GM21528 (cell line): ENCODE results near the gene RASGRP2.

ENCODE experiments used
- ATAC-seq: cut with Tn5 transposase; IDR thresholded peaks from one replicate; pipeline ENCODE4 v1.9.1; 2021; ENCODE audit warnings: mild to moderate bottlenecking, moderate library complexity; ENCODE audit not compliant: unreplicated experiment, low FRiP score

RASGRP2 gene

DNA sequence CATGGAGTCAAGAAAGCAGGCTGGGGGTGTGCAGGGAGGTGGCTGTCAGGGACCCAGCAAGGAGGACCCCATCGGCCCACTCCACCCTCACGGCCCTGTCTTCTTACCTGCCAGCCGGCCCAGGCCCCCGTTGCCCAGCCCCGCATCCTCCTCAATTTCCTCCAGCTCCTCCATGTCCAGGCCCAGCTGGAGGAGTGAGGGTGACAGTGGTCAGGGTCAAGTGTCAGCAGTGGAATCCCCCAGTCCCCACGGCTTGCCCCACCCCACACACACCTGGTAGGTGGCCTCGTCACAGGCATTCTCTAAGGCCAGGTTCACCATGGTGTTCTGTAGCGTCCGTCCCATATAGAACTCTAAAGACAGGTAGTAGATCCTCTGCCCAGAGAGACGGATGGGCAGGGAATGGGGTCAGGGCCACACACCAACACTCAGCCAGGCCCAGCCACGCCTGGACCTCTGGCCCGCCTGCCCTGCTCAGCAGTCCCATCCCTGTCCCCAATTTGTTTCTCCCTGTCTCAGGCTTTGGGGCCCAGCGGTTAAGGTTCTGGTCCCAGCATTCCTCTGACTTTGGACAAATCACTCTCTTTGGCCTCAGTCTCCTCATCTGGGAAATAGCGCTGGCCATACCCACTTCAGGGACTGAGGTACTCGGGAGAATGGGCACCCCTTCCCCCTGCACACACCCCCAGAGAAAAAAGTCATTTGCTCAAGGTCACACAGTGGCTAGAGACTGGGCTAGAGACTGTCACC, 14.6 kb upstream of the RASGRP2 start:
- ATAC-seq = no peak

DNA sequence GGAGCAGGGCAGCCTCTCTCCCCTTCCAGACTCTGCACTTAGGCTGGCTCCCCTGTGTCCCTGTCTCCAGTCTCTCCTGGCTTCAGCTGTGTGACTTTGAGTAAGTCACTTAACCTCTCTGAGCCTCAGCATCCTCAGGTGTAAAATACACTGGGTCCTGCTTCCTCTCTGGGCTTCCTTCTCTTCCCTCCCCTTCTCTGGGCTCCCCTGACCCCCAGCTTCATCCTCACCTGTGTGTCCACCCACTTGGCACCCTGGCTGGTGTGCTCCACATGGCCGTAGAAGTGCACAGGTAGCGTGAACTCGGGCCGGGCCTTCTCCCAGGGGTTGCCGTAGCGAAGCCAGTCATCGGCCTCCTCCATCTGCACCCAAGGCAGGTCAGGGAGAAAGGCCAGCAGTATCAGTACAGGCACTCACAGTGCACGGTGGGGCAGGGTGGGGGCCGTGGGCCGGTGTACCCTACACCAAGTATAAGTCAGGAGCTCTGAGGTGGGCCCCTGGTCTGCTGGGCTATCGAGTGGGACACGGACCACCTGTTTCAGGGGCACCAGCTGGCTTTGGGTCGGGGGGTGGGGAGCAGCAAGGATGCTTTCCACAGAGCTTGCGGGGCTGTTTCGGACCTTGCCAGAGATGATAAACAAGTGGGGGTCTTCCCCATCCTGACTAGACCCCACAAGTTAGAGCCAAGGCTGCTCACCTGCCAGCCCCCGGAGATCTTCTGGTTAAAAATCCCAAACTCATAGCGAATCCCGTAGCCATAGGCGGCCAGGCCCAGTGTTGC, 13.8 kb upstream of the RASGRP2 start:
- ATAC-seq = no peak

DNA sequence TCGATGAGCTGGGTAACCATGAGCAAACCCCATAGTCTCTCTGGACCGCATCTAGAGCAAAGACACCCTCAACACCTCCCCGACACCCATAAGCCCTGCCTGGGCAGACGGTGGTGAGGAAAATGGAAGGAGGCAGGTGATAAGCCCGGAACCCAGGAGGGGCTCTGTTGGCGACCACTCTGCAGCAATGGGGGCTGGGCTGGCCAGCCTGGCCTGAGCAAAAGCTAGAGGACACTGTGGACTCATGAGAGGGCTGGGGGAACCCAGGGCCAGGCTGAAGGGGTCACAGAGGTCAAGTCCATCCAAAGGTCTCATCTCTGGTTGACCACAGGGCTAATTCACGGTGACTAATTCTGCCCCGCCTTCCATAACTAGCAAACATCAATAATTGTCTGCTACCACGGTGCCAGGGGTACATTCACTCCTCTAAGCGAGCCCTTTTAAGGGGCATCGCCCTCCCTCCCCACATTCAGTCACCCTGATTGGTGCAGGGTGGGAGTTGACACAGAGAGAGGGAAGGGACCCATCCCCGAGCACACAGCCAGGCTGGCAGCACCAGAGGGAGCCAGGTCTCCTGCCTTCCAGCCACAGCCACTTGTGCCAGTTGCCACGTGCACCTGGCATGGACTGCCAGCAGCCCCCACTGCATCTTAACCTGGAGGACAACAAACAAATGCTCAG, 11.9 kb upstream of the RASGRP2 start:
- no peak for ATAC-seq

DNA sequence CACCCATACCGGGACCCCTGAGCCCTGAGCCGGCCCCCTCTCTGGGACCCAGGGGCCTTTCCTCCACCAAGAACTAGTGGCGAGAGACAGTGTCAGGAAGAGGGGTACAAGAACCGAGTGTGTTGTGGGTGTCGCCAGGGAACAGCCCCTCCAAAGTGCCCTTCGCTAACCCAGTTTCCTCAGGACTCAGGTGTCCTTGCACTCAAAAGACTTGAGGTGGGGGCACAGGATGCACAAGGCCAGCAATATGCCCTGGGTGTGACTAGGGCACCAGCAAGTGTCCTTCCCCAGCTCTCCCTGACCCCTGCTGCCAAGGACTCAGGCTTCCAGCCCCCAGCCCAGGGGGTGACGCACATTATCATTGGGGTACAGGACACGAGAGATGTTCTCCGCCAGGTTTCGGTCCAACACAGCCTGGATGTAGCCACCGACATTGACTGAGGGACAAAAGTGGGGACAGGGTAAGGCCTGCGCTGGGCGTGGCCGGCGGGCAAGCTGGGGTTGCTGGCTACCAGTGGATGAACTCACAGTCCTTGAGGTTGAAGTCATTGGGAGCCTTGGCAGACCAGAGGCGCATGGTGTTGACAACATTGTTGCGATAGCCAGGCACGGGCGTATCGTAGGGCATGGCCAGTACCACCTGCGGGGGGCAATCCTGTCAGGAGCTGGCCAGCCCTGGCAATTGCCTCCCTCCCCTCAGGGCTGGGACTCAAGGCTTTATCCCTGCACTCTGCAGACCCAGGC, 11.1 kb upstream of the RASGRP2 start:
- ATAC-seq = no peak

DNA sequence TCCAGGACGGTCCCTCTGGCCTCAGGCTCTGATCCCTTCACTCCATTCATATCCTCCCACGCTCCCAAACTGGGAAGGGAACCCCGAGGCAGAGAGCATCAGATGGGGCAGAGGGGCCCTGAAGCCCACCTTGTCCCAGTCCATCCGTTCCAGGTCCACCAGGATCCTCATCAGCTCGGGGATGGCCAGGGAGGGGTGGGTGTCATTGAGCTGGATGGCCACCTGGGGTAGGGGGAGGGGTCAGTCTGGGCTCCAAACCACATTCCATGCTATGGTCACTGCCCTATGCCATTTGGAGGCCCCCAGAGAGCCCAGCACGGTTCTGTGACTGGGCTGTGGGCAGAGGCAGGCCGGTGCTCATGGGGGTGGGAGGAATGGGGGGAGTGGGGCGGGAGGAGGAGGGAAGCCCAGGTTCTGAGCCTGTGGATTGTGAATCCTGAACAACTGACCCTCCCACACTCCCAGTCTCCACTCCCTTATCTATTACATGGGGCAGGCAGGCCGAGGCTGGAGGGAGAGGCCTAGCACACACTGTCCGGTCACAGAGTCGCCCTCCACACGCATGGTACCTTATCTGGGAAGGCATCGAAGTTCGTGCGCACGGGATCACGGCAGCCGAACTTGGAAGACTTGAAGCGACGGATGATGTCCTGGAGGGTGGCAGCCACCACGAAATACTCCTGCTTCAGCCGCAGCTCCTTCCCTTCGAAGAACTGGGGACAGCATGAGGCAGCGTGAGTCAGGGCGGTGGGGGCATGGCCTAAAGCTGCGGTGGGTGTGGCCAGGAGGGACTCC, 10.4 kb upstream of the RASGRP2 start:
- ATAC-seq = no peak

DNA sequence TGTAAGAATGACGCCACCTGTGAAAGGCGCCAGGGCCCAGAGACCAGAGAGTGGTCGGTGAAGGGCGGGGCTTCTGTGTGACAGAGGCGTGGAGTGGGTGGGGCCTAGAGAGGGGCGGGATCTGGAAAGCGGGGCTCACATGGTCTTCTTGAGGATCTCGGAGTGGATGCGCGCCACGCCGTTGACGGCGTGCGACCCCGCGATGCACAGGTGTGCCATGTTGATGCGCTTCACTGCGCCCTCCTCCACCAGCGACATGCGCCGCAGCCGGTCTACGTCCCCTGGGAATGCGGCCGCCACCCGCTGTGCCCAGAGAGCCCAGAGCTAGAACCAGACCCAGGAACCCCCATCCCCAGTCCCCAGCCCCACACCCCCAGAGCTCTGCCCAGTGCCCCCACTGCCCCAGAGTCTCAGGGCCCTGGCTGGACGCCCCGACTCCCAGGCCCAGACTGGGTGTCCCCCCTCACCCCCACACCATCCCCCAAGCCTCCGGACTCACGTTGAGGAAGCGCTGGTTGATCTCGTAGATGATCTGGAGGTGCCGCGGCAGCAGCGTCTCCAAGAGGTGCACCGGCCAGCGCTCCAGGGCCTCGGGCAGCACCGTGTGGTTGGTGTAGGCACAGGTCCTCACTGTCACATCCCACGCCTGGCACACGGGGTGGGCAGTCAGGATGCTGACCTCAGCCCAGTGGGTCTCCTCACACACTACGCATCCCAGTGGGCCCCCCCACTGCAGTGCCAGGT, 9.6 kb upstream of the RASGRP2 start:
- ATAC-seq = no peak

DNA sequence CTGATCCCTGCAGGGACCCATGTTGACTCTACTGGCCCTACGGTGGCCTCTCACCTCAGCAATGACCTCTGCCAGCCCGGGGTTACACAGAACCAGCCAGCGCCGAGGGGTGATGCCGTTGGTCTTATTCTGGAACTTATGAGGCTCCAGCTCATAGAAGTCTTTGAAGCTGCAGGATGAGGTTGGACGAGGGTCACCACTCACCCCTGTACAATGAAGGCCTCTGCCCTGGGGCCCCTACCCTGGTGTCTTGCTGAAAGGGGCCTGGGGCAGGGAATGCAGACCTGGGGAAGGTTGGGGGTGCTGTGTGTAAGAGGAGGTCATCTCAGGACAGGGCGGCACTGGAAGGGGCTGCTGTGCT, 9.1 kb upstream of the RASGRP2 start:
- no peak for ATAC-seq

DNA sequence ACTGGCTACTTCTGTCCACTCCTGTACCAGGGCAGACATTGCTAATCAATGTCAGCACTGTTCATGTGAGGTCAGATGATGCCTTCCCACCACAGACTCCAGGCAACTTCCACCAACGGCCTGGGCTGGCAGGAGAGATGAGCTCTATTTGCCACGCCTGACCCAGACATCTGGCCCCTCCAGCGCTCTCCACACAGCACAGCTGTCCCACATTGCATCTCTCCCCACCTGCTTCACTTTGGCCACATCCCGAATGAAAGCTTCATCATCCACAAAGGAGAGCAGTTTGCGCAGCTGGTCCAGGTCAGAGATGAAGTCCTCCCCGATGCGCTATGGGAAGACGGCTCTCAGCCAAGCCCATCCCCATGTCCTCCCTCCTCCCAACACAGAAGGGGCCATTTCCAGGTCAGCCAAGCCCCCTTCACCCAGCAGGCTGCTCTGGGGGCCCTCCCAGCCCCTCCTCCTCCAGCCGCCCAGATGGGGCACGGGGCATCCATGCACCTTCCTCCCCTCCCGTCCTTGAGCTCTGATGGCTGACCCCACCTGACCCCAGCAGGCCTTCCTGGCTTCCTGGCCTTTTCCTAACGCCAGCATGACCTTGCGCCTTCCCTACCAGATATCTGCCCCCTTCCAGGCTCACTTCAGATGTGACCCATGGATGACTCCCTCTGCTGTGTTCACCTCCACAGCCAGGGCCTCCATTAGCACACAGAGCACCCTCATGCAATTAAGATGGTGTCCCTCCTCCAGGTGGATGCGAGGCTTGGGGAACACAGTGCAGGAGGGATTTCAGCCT, 8.4 kb upstream of the RASGRP2 start:
- no peak for ATAC-seq

DNA sequence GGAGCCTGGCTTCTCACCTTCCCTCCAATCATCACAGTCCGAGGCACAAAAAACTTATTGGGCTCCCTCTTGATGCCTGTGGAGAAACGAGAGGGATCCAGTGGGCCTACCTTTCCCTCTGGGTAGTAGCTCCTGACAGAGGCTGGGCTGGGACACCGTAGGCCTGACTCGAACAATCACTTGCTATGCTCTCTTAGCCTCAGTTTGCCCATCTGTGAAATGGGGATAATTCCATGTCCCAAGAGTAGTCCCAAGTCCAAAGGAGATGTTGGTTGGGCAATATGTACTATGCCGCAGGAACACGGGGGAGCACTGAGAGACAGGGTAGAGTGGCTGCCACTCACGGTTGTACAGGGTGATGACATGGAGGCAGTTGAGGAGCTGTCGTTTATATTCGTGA, 7.6 kb upstream of the RASGRP2 start:
- no peak for ATAC-seq

DNA sequence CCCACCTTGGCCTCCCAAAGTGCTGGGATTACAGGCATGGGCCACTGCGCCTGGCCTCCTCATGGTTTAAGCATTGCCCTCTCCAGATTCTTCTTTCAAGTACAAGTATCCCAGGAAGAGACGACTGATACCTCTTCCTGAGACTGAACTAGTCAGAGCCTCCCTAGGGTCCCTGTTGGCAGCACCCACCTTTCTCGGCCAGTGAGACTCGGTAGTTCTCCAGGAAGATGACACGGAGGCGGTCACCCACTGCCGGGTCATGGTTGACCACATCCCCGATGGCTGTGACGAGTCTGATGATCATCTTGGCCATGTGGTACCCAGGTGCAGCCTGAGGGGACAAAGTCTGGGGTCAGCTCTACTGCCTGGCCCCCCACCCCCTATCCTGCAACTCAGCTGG, 7.2 kb upstream of the RASGRP2 start:
- no peak for ATAC-seq

DNA sequence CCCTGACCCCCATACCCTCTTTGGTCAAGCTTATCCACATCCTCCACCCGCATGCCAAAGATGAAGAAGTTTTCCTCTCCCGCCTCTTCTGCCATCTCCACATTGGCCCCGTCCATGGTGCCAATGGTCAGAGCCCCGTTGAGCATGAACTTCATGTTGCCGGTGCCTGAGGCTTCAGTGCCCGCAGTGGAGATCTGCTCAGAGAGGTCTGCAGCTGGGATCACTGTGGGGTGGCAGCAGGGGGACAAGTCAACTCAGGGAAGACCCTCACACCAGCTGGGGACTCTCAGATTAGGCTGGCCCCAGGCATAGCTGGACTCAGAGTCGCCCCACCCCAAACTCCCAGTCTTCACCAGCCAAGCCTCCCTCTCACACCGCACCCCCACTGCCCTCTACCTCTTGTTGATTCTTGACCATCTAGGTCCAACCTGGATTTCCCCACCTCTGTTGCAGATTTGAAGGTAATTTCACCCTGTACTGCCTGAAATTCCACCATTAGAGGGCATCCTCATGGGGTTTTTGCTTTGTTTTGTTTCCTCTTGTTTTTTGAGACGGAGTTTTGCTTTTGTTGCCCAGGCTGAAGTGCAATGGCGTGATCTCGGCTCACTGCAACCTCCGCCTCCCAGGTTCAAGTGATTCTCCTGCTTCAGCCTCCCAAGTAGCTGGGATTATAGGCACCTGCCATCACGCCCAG, 6.6 kb upstream of the RASGRP2 start:
- no peak for ATAC-seq

DNA sequence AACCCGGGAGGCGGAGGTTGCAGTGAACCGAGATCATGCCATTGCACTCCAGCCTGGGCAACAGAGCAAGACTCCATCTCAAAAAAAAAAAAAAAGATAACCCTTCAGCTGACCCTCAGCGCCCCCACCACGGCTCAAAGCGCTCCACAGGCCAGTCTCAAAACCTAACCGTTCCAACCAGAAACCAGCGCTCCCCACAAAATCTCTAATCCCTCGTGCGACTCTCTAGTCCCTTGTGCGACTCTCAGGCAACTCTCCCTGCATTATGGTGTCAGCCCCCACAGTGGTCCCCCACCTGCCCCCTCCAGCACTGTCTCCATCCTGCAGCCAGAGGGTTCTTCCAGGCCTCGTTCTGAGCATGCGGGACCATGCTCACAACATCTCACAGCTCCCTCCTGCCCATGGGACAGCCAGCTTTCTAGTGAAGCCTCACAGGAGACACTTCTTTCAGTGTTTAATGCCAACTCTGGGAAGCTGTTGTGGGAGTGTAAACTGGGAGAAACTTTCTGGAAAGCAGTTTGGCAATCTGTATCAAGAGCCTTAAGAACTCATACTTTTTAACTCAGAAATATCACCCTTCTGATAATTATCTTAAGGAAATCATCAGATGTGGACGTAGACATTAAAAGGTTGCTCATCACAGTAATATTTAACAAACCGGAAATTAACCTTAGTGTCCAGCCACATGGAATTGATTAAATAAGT, 4.2 kb upstream of the RASGRP2 start:
- no peak for ATAC-seq

DNA sequence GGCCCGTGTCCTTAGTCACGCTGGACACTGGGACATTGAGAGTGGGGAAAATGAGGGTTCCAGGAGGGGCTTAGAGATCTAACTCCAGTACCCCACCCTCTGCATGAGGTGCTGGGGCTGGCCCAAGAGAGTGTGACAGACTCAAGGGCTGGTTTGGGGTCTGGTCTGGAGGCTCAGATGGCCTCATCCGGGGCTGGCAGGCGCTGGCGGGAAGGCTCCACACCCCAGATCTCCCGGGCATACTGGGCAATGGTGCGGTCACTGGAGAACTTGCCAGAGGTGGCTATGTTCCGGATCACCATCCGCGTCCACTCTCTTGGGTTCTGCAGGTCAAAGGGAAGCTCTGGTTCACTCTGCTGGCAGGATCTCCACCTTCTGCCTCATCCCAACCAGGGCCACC, 2.5 kb upstream of the RASGRP2 start:
- ATAC-seq = no peak

DNA sequence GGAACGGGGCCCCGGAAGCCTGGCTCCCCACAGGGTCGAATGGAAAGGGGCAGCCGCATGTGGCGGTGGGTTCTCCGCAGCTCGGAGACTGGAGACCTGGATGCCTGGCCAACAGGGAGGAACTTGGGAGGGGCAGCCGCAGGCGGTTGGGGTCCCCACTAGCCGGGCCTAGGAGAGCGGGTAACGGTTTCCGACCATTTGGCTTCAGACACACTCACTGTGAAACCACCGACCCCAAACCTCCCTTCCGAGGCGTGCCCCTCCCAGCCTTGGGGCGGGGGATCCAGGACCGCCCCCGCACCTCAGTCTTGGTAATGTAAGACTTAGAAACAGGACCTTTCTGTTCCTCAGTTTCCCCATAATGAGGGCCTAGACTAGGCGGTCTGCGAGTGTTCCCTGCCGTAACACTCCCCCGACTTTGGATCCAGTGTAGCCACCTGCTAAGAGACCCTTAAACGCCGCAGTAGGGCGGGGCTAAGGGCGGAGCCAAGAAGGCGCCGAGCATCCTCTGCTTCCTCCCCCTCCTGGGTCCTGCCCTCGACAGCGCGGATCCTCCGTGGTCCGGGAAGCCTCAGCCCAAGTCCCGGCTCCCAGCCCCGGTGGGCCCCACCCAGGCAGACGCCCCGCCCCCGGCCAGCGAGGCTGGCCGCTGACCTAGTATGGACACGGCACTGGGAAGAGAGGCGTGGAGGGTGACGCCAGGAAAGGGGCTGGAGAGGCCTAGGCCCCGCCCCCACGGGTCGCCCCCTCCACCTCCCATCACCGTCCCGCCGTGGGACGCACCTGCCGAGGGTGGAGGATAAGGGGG, 1.8 kb upstream of the RASGRP2 start:
- no peak for ATAC-seq

DNA sequence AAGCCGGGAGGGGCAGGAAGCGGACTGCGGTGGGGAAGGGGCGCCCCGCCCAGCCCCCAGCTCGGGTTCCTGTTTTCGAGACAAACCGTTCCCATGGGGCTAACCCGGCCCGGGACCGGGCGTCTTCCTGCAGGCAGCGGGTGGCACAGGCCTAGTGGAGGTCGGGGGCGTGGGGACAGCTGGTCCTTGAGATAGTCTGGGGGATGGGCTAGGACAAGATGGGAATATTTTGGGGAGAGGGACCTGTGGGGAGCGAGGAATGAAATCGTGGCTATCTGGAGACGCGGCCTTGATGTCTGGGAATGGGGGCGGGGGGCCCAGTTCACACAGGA, 1.2 kb upstream of the RASGRP2 start:
- ATAC-seq = no peak

DNA sequence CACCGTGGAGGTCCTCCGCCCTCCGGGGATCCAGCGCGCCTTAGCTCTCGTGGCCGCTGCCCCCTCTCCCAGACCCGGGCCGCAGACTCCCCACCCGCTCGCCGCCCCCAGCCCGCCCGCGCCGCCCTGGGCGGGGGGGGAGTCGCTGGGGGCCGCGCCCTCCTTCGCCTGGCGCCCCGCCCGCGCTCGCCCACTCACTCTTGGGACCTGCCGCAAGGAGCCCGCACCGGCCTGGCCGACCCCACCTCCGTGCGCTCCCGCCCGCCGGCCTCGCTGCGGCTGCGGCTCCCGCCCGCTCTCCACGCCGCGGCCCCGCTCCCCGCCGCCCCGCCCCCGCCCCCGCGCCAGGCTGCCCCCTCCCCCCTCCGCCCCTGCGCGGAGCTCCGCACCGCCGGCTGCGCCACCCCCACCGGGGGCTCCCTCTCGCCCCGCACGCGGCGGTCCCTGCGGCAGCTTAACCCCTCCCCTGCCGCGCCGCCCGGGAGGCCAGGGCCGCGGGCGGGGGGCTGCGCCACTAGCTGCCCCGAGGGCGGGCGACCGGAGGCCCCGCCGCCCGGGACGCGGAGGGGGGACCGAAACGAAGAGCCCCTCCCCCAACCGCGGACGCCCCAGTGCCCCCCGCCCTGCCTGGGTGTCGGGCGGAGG, 724 bp upstream of the RASGRP2 start:
- no peak for ATAC-seq
